GM20431 (cell line): ENCODE measurements around the gene GPC6.

Source experiments
- in situ Hi-C: fragments of 300-500 bp; cut with MseI, MboI; formaldehyde crosslinking; loops from one replicate; pipeline ENCODE4 v1.15.0; 2020; ENCODE audit warnings: low sequenced_read_pairs; ENCODE audit not compliant: unreplicated experiment

The GPC6 gene

GRCh38 chr13:93539914-93540313 lies 313.3 kb downstream of the GPC6 start:
- in situ Hi-C loops: no loop called here

GRCh38 chr13:93547886-93548285 lies 321.3 kb downstream of the GPC6 start:
- in situ Hi-C loops: no loop called here

GRCh38 chr13:93549326-93550005 lies 322.9 kb downstream of the GPC6 start:
- in situ Hi-C loops: no loop called here

- in situ Hi-C loops: no loop called here
Measured at GRCh38 chr13:93550236-93550635, 323.6 kb downstream of the GPC6 start.

- in situ Hi-C loops: no loop called here
Measured at GRCh38 chr13:93552596-93552995, 326.0 kb downstream of the GPC6 start.

GRCh38 chr13:93554514-93554913 lies 327.9 kb downstream of the GPC6 start:
- in situ Hi-C loops: no loop called here

GRCh38 chr13:93558637-93559036 lies 332.0 kb downstream of the GPC6 start:
- in situ Hi-C loops: no loop called here

- in situ Hi-C loops: no loop called here
Measured at GRCh38 chr13:93559718-93560117, 333.1 kb downstream of the GPC6 start.

GRCh38 chr13:93561576-93562225 lies 335.1 kb downstream of the GPC6 start:
- in situ Hi-C loops: no loop called here

GRCh38 chr13:93562676-93563075 lies 336.1 kb downstream of the GPC6 start:
- in situ Hi-C loops: no loop called here

- in situ Hi-C loops: no loop called here
Measured at GRCh38 chr13:93577105-93577504, 350.5 kb downstream of the GPC6 start.

- in situ Hi-C loops: no loop called here
Measured at GRCh38 chr13:93589788-93590187, 363.2 kb downstream of the GPC6 start.

GRCh38 chr13:93603043-93603442 lies 376.4 kb downstream of the GPC6 start:
- in situ Hi-C loops: no loop called here

GRCh38 chr13:93614776-93615175 lies 388.2 kb downstream of the GPC6 start:
- in situ Hi-C loops: no loop called here

- in situ Hi-C loops: no loop called here
Measured at GRCh38 chr13:93620181-93620765, 393.7 kb downstream of the GPC6 start.

- in situ Hi-C loops: no loop called here
Measured at GRCh38 chr13:93621051-93621450, 394.4 kb downstream of the GPC6 start.

GRCh38 chr13:93621966-93622365 lies 395.4 kb downstream of the GPC6 start:
- in situ Hi-C loops: no loop called here

GRCh38 chr13:93624311-93624777 lies 397.7 kb downstream of the GPC6 start:
- in situ Hi-C loops: no loop called here

GRCh38 chr13:93625536-93625935 lies 398.9 kb downstream of the GPC6 start:
- in situ Hi-C loops: no loop called here

- in situ Hi-C loops: no loop called here
Measured at GRCh38 chr13:93628136-93628797, 401.7 kb downstream of the GPC6 start.

- in situ Hi-C loops: no loop called here
Measured at GRCh38 chr13:93635616-93636032, 409.0 kb downstream of the GPC6 start.
